ENCODE results near the gene CCDC158. TPM values are rescaled to one million over a fixed set of nuclear protein-coding genes. Genes with fewer than 3 reads are reported as not detected.

CCDC158 gene
- total and polyA plus RNA-seq, 10 donors = 0.02 to 0.24 (median 0.18) TPM; not detected in 4

DNA sequence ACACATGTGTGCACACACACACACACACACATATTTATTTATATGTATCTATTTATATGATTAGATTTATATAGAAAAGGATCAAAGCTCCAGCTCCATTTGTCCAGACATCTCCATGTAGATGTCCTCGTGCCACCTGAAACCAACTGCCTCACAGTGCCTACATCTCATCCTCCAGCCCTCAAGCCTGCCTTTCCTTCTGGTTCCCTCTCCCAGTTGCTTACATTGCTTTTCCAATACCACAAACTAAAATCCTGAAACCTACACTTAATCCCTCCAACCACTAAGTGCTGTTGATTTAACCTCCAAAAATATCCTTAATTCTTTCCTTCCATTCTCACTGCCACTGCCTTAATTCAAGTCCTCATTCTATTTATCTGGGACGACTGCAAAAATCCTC, 63.0 kb downstream of the CCDC158 start:
- intact Hi-C loops (cut with DNase I; ENCODE audit: low total_unique reads) = no loop called here
- Histone ChIP-seq H3K9me3 (peaks cover 0 to 51% (median 45%) of the 10 kb centered on the region in 8 donors), H3K36me3 (no peaks in the 10 kb centered on the region), H3K27me3 (replicated peaks in 1 of 7) (no peaks in the 10 kb centered on the region), H3K4me3 (no peak overlapping the region), H3K27ac (no peak overlapping the region), H3K4me1 (peaks cover 0 to 4% (median 0%) of the 10 kb centered on the region in 6 donors)
- WGBS, 5 donors = 81 to 91% (median 82%) methylated on average over 2 of the region's 2 CpGs
- no peak for DNase-seq
- no peak for TF ChIP-seq POLR2A (IDR thresholded peaks at IDR 0.05)
- TF ChIP-seq CTCF (IDR thresholded peaks at IDR 0.05 in 8 of 11, conservative IDR thresholded peaks at IDR 0.05 in 3 of 11) = no peak

GRCh38 chr4:76354517-76355473, 66.1 kb downstream of the CCDC158 start:
- Histone ChIP-seq H3K4me1 (peaks cover 0 to 4% (median 0%) of the 10 kb centered on the region in 6 donors), H3K9me3 (peaks cover 0 to 38% (median 34%) of the 10 kb centered on the region in 8 donors), H3K4me3 (no peak overlapping the region), H3K27ac (no peak overlapping the region), H3K27me3 (replicated peaks in 1 of 7) (no peaks in the 10 kb centered on the region), H3K36me3 (no peaks in the 10 kb centered on the region)
- TF ChIP-seq CTCF (IDR thresholded peaks at IDR 0.05 in 8 of 11, conservative IDR thresholded peaks at IDR 0.05 in 3 of 11) (no peak), POLR2AphosphoS5 (IDR thresholded peaks at IDR 0.05) (no peak), POLR2A (IDR thresholded peaks at IDR 0.05) (no peak)
- WGBS, 5 donors = 56 to 61% (median 58%) methylated on average over 9 of the region's 9 CpGs
- no peak for DNase-seq
- intact Hi-C loops (cut with DNase I; ENCODE audit: low total_unique reads) = no loop called here

DNA sequence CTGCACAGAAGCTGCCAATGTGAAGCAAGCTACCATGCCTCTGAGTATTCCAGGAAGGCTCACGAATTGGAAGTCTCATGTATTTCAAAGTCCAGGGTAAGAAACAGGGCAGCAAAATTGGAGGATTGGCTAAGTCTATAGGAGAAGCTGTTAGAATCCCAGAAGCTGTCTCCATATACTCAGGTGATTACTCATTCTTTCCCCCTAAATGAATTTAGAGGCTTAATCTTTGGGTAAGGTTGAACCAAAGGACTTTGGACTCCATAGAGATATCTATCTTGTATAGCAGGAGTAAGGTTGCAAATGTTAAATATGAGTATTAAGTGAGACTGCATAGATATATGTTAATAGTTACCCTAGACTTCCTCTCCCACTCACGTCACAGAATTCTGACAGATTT, 78.1 kb downstream of the CCDC158 start:
- no peaks in the 10 kb centered on the region for H3K27me3 ChIP-seq (replicated peaks in 1 of 7)

More for the DNA sequence above, 78.1 kb downstream of the CCDC158 start:
- 71 to 81% (median 74%) methylated on average over 2 of the region's 2 CpGs for WGBS, 5 donors
- no peak for DNase-seq
- no peak overlapping the region for H3K4me3 ChIP-seq
- H3K4me1 ChIP-seq = no peaks in the 10 kb centered on the region
- no peak overlapping the region for H3K27ac ChIP-seq
- H3K9me3 ChIP-seq = peaks cover 0 to 11% (median 8%) of the 10 kb centered on the region in 8 donors
- no peaks in the 10 kb centered on the region for H3K36me3 ChIP-seq
- TF ChIP-seq CTCF (IDR thresholded peaks at IDR 0.05 in 8 of 11, conservative IDR thresholded peaks at IDR 0.05 in 3 of 11) = no peak
- no peak for TF ChIP-seq POLR2AphosphoS5 (IDR thresholded peaks at IDR 0.05)
- TF ChIP-seq POLR2A (IDR thresholded peaks at IDR 0.05) = no peak
- intact Hi-C loops (cut with DNase I; ENCODE audit: low total_unique reads) = no loop called here
